Activated T-helper 2 cell treated with anti-CD3 and anti-CD28 coated beads, Interferon-gamma antibody, Interleukin-2, Interleukin-4, amounts not matched to agents 10 μg/mL and 5 μg/mL and 100 μg/mL, durations not matched to agents 14 hours and 24 hours and 36 hours (primary cell): ENCODE data around the gene PDE11A. TPM values are rescaled to one million over a fixed set of nuclear protein-coding genes. Genes with fewer than 3 reads are reported as not detected.

Source experiments
- DNase-seq: peaks from one replicate; pipeline ENCODE4 v3.0.0; 2021; ENCODE audit warnings: low spot score
- H3K27ac Mint-ChIP-seq: one replicate; pipeline ENCODE4 v1.8.0; 2021; ENCODE audit warnings: mixed read lengths
- H3K27me3 Mint-ChIP-seq: one replicate; pipeline ENCODE4 v1.8.0; 2021; ENCODE audit warnings: low read depth, mixed read lengths
- H3K36me3 Mint-ChIP-seq: one replicate; pipeline ENCODE4 v1.8.0; 2021; ENCODE audit warnings: low read depth, mixed read lengths
- H3K4me1 Mint-ChIP-seq: one replicate; pipeline ENCODE4 v1.8.0; 2021; ENCODE audit warnings: low read depth, mixed read lengths
- H3K4me3 Mint-ChIP-seq: one replicate; pipeline ENCODE4 v1.8.0; 2021; ENCODE audit warnings: low read depth, mild to moderate bottlenecking, moderate library complexity, mixed read lengths
- H3K9me3 Mint-ChIP-seq: one replicate; pipeline ENCODE4 v1.8.0; 2021; ENCODE audit warnings: mixed read lengths
- intact Hi-C: fragments of 100-400 bp; cut with micrococcal nuclease; formaldehyde crosslinking; loops from one replicate; pipeline ENCODE4 v1.15.1; 2023
- total RNA-seq: library from RNA; stranded (reverse); gene quantifications from 2 replicates; pipeline ENCODE4 v1.2.3, GENCODE V29; 2022

Gene PDE11A
- total RNA-seq, 1 donor from 2014 or later, result not detected

DNA sequence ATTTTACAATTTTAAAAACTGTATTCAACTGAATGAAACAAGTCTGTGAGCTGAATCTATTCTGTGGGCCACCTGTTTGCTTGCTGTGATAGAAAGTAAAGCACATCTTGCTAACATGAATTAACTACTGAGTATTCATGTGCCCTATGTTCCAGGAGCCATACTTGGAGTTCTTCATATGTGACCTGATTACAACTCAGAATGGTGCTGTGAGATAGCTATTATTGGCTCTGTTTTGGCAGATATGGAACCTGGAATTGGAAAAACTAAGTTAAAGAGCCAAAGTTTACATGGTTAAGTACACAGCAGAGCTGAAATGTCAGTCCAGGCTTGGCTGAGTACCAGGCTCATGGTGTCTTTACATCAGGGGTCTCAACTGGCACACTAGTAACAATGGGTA, 426.3 kb downstream of the PDE11A start:
- no peaks in the 10 kb centered on the region for H3K36me3 Mint-ChIP-seq
- no peak overlapping the region for H3K4me3 Mint-ChIP-seq
- intact Hi-C loops, result no loop called here
- DNase-seq, result no peak
- no peaks in the 10 kb centered on the region for H3K4me1 Mint-ChIP-seq
- H3K27ac Mint-ChIP-seq, result no peak overlapping the region
- peaks cover 26% of the 10 kb centered on the region for H3K27me3 Mint-ChIP-seq
- no peaks in the 10 kb centered on the region for H3K9me3 Mint-ChIP-seq

DNA sequence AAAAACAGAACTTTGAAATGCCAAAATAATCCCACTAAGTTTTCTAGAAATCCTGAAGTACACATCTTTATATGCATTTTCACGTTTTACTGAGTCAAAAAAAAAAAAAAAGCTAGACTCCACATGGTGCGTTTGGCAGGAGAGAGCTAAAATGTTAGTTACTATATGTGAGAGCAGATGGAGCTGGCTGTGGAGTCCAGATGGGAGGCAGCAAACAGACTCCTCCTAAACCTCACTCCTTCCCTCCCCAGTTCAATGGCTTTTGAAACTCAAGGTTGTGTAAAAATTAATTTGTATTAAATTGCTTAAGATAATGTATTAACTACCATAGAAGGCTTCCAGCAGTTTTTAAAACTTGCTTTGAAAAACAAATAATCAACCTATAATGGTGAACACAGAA, 431.2 kb downstream of the PDE11A start:
- no peaks in the 10 kb centered on the region for H3K36me3 Mint-ChIP-seq
- DNase-seq, result no peak
- intact Hi-C loops, result no loop called here

GRCh38 chr2:177640423-177640822, 432.2 kb downstream of the PDE11A start:
- Mint-ChIP-seq H3K36me3 (no peaks in the 10 kb centered on the region), H3K27me3 (peaks cover 15% of the 10 kb centered on the region), H3K9me3 (no peaks in the 10 kb centered on the region), H3K4me1 (no peaks in the 10 kb centered on the region), H3K4me3 (no peak overlapping the region), H3K27ac (no peak overlapping the region)
- no peak for DNase-seq
- intact Hi-C loops, result no loop called here

More for the DNA sequence above, 431.2 kb downstream of the PDE11A start:
- no peak overlapping the region for H3K4me3 Mint-ChIP-seq
- H3K27ac Mint-ChIP-seq, result no peak overlapping the region
- peaks cover 18% of the 10 kb centered on the region for H3K27me3 Mint-ChIP-seq
- H3K4me1 Mint-ChIP-seq, result no peaks in the 10 kb centered on the region
- H3K9me3 Mint-ChIP-seq, result no peaks in the 10 kb centered on the region

GRCh38 chr2:177639262-177639914, 433.2 kb downstream of the PDE11A start:
- no peak for DNase-seq
- H3K27me3 Mint-ChIP-seq, result peaks cover 12% of the 10 kb centered on the region

GRCh38 chr2:177638507-177638906, 434.1 kb downstream of the PDE11A start:
- Mint-ChIP-seq H3K9me3 (no peaks in the 10 kb centered on the region), H3K4me3 (no peak overlapping the region), H3K36me3 (no peaks in the 10 kb centered on the region), H3K27ac (no peak overlapping the region), H3K4me1 (no peaks in the 10 kb centered on the region), H3K27me3 (peaks cover 11% of the 10 kb centered on the region)
- intact Hi-C loops, result no loop called here
- no peak for DNase-seq

More at GRCh38 chr2:177639262-177639914, 433.2 kb downstream of the PDE11A start:
- H3K27ac Mint-ChIP-seq, result no peak overlapping the region
- no peak overlapping the region for H3K4me3 Mint-ChIP-seq
- no peaks in the 10 kb centered on the region for H3K36me3 Mint-ChIP-seq
- no peaks in the 10 kb centered on the region for H3K4me1 Mint-ChIP-seq
- no peaks in the 10 kb centered on the region for H3K9me3 Mint-ChIP-seq
- intact Hi-C loops, result no loop called here

DNA sequence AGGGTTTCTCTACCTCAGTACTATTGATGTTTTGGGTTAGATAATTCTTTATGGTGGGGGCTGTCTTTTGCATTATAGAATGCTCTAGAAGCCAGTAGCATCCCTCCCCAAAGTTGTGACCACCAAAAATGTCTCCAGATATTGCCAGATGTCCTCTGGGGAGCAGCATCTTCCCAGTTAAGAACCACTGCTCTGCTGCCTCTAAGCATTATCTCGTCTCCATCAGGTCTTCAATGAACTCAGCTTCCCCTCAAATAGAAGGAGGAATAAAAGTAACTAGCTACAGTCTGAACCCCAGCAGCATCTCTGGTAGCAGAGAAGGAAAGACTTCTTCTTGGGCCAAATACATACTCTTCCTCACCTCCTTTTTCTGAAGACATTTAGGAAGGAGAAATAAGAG, 435.9 kb downstream of the PDE11A start:
- Mint-ChIP-seq H3K4me3 (no peak overlapping the region), H3K36me3 (no peaks in the 10 kb centered on the region), H3K4me1 (no peaks in the 10 kb centered on the region), H3K9me3 (no peaks in the 10 kb centered on the region), H3K27ac (no peak overlapping the region), H3K27me3 (peaks cover 5% of the 10 kb centered on the region)
- intact Hi-C loops, result no loop called here
- no peak for DNase-seq

- intact Hi-C loops, result no loop called here
- no peak overlapping the region for H3K4me3 Mint-ChIP-seq
- no peaks in the 10 kb centered on the region for H3K36me3 Mint-ChIP-seq
- H3K27ac Mint-ChIP-seq, result no peak overlapping the region
- no peaks in the 10 kb centered on the region for H3K9me3 Mint-ChIP-seq
- peaks cover 2% of the 10 kb centered on the region for H3K27me3 Mint-ChIP-seq
- H3K4me1 Mint-ChIP-seq, result no peaks in the 10 kb centered on the region
- DNase-seq, result no peak
Measured at GRCh38 chr2:177635696-177636095, 436.9 kb downstream of the PDE11A start.

GRCh38 chr2:177633910-177634294, 438.7 kb downstream of the PDE11A start:
- Mint-ChIP-seq H3K4me3 (no peak overlapping the region), H3K27me3 (peaks cover 6% of the 10 kb centered on the region), H3K27ac (no peak overlapping the region), H3K4me1 (no peaks in the 10 kb centered on the region), H3K36me3 (no peaks in the 10 kb centered on the region), H3K9me3 (no peaks in the 10 kb centered on the region)
- intact Hi-C loops, result no loop called here
- no peak for DNase-seq

GRCh38 chr2:177633111-177633510, 439.5 kb downstream of the PDE11A start:
- H3K4me3 Mint-ChIP-seq, result no peak overlapping the region
- intact Hi-C loops, result no loop called here
- H3K36me3 Mint-ChIP-seq, result no peaks in the 10 kb centered on the region
- no peaks in the 10 kb centered on the region for H3K4me1 Mint-ChIP-seq
- no peak overlapping the region for H3K27ac Mint-ChIP-seq
- no peaks in the 10 kb centered on the region for H3K9me3 Mint-ChIP-seq
- DNase-seq, result no peak
- H3K27me3 Mint-ChIP-seq, result peaks cover 8% of the 10 kb centered on the region

DNA sequence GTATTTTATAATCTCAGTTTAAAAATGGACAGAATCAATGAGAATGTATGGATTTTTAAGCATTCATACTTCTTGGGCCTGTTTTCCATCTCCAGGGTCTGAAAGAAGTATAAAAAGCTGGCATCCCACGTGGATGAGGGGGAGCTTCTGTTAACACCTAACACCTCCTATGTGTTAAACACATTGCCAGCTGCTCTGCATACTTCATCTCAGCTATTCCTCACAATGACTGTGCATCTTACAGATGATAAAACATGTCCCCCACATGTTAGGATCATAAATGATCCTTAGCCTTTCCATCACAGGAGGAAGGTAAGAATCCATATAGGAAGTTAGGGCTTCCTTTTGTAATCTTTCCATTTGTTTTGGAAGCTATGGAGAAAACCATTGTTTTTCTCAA, 440.9 kb downstream of the PDE11A start:
- Mint-ChIP-seq H3K36me3 (no peaks in the 10 kb centered on the region), H3K4me3 (no peak overlapping the region), H3K27ac (no peak overlapping the region), H3K27me3 (peaks cover 8% of the 10 kb centered on the region), H3K4me1 (no peaks in the 10 kb centered on the region), H3K9me3 (no peaks in the 10 kb centered on the region)
- intact Hi-C loops, result no loop called here
- DNase-seq, result no peak

DNA sequence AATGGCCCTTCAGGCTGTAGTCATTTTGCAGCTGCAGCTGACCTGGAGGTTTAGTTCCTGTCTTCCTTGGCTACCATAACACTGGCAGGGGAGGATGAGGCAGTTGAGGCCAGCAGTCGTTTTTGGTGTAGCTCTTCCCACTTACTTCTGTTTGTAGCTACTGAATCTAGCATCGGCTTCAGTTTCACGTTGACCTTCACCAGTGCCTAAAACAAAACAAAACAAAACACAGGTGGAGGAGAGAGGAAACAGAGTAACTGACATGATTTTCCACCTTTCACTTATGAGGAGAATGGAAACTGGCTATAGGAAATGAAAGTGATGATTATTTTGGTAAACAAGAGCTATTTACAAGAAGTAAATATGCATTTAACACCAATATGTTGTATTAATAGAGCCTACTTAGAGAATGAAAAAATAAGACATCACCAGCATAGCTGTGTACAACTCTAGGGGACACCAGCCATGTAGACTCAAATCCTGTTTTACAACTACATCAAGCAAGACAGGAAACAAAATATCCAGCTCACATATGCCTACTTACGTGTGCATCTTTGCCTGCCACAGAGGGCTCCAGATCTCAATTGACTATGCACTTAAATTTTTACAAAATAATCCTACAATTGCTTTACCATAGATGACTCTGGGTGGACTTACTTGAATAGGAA, 443.1 kb downstream of the PDE11A start:
- intact Hi-C loops, result no loop called here
- no peak for DNase-seq
- Mint-ChIP-seq H3K9me3 (no peaks in the 10 kb centered on the region), H3K27me3 (peaks cover 11% of the 10 kb centered on the region), H3K36me3 (no peaks in the 10 kb centered on the region), H3K27ac (no peak overlapping the region), H3K4me1 (no peaks in the 10 kb centered on the region), H3K4me3 (no peak overlapping the region)

- H3K9me3 Mint-ChIP-seq, result no peaks in the 10 kb centered on the region
- H3K27me3 Mint-ChIP-seq, result peaks cover 11% of the 10 kb centered on the region
- DNase-seq, result no peak
- no peak overlapping the region for H3K4me3 Mint-ChIP-seq
- intact Hi-C loops, result no loop called here
- no peaks in the 10 kb centered on the region for H3K4me1 Mint-ChIP-seq
- H3K36me3 Mint-ChIP-seq, result no peaks in the 10 kb centered on the region
- no peak overlapping the region for H3K27ac Mint-ChIP-seq
Measured at GRCh38 chr2:177628831-177629230, 443.7 kb downstream of the PDE11A start.

- intact Hi-C loops, result no loop called here
- Mint-ChIP-seq H3K36me3 (no peaks in the 10 kb centered on the region), H3K4me3 (no peak overlapping the region), H3K4me1 (no peaks in the 10 kb centered on the region), H3K27ac (no peak overlapping the region), H3K9me3 (no peaks in the 10 kb centered on the region), H3K27me3 (peaks cover 22% of the 10 kb centered on the region)
- DNase-seq, result no peak
Measured at GRCh38 chr2:177625744-177626650, 446.6 kb downstream of the PDE11A start.
